HepG2 (cell line): ENCODE results near the gene GLIS2. TPM values are rescaled to one million over a fixed set of nuclear protein-coding genes. Genes with fewer than 3 reads are reported as not detected.
A peak's percentile ranks its signal among the peaks of the same experiment; 100 is the strongest.

Source experiments
- ATAC-seq: fragments of 200-7000 bp; cut with Tn5 transposase; 3 replicates; pipeline ENCODE4 v1.9.1; 2020; ENCODE audit warnings: mild to moderate bottlenecking, moderate library complexity
- BruUV-seq: library from RNA; stranded (reverse); fragments of 400-500 nt; replicated peaks from 2 replicates; lab custom pipeline; 2021; lab: Mats Ljungman, UMichigan
- CTCF ChIA-PET: fragments of 300-600 bp; formaldehyde crosslinking; extraction: SDS; loops from one replicate; lab custom pipeline; 2021; ENCODE audit warnings: low total read pairs, inconsistent platforms, low intra/inter-chr PET ratio; lab: Yijun Ruan, JAX
- POLR2A ChIA-PET: fragments of 350-600 bp; sonication (Branson Sonifier 250); formaldehyde crosslinking; loops from one replicate; lab custom pipeline; 2020; ENCODE audit warnings: antibody characterized with exemption, inconsistent platforms; lab: Yijun Ruan, JAX
- DNase-seq: peaks from one replicate; pipeline ENCODE4 v3.0.0-alpha.2; 2015; ENCODE audit warnings: low spot score
- FAIRE-seq: peaks from 3 replicates; lab custom pipeline; 2011; peaks lifted over from hg19 to GRCh38; lab: Jason Lieb, UNC
- H2AFZ ChIP-seq: one replicate; pipeline ENCODE4 v1.6.1; 2011; ENCODE audit warnings: low read length, inconsistent platforms
- H3K27ac ChIP-seq: fragments of 300-600 bp; 3 replicates; pipeline ENCODE4 v1.8.0; 2011; ENCODE audit warnings: mixed run types, mild to moderate bottlenecking, mixed read lengths, low read length, inconsistent platforms; ENCODE audit not compliant: insufficient read depth; ENCODE audit errors: extremely low read length
- H3K27me3 ChIP-seq, 2 experiments: fragments of 200-600 bp in 1 of 2; 2 replicates in 1 of 2; 3 replicates in 1 of 2; pipeline versions ENCODE4 v1.6.0 to v1.8.0; 2011; ENCODE audit warnings: low read length in 2 of 2, mild to moderate bottlenecking in 2 of 2, moderate library complexity in 2 of 2, inconsistent platforms in 1 of 2; ENCODE audit not compliant: insufficient read depth in 2 of 2, control insufficient read depth in 1 of 2
- H3K36me3 ChIP-seq, 2 experiments: fragments of 200-600 bp in 1 of 2; replicated peaks in 1 of 2; 2 replicates in 1 of 2; 3 replicates in 1 of 2; pipeline versions ENCODE4 v1.5.1 to v1.8.0; 2011; ENCODE audit warnings: low read length in 2 of 2, inconsistent platforms in 1 of 2; ENCODE audit not compliant: insufficient read depth in 2 of 2, control insufficient read depth in 1 of 2
- H3K4me1 ChIP-seq: 2 replicates; pipeline ENCODE4 v1.5.1; 2012; ENCODE audit warnings: low read length, inconsistent platforms; ENCODE audit not compliant: insufficient read depth
- H3K4me2 ChIP-seq: 2 replicates; pipeline ENCODE4 v1.6.0; 2011; ENCODE audit warnings: low read depth, low read length, inconsistent platforms
- H3K4me3 ChIP-seq, 3 experiments: fragments of 200-600 bp in 1 of 3; sonication (generic), shearing (Covaris generic) in 1 of 3; replicated peaks in 1 of 3; 2 replicates each; pipeline ENCODE4 v1.5.1; 2011 to 2016; ENCODE audit warnings: low read length in 3 of 3, inconsistent platforms in 2 of 3, low read depth in 2 of 3, mild to moderate bottlenecking in 2 of 3, control low read depth in 1 of 3, mixed read lengths in 1 of 3; ENCODE audit not compliant: insufficient read depth in 1 of 3
- H3K79me2 ChIP-seq: one replicate; pipeline ENCODE4 v1.6.1; 2011; ENCODE audit warnings: low read length, inconsistent platforms; ENCODE audit not compliant: insufficient read depth
- H3K9ac ChIP-seq: 2 replicates; pipeline ENCODE4 v1.6.0; 2011; ENCODE audit warnings: mild to moderate bottlenecking, low read depth, low read length, inconsistent platforms; ENCODE audit not compliant: insufficient read depth
- H3K9me3 ChIP-seq: 2 replicates; pipeline ENCODE4 v1.5.1; 2012; ENCODE audit warnings: mild to moderate bottlenecking, low read length
- H4K20me1 ChIP-seq: 2 replicates; pipeline ENCODE4 v1.6.0; 2011; ENCODE audit warnings: inconsistent platforms, mild to moderate bottlenecking, low read length, moderate library complexity; ENCODE audit not compliant: insufficient read depth
- ATF3 ChIP-seq: sonication (generic); formaldehyde crosslinking; IDR thresholded peaks from 2 replicates; pipeline ENCODE4 v1.4.0; 2020; ENCODE audit warnings: missing genetic modification reagents
- CEBPB ChIP-seq: IDR thresholded peaks from 2 replicates; pipeline ENCODE4 v1.6.1; 2011; ENCODE audit warnings: low read depth, low read length, improper control_type of control experiment, borderline replicate concordance
- EZH2 ChIP-seq: conservative IDR thresholded peaks from 2 replicates; pipeline ENCODE4 v1.6.1; 2012; ENCODE audit warnings: mild to moderate bottlenecking, low read depth, low read length, moderate library complexity
- FOSL2 ChIP-seq: sonication (generic); formaldehyde crosslinking; IDR thresholded peaks from 2 replicates; pipeline ENCODE4 v1.4.0; 2020; ENCODE audit warnings: missing genetic modification reagents
- GFI1 ChIP-seq: sonication (generic); formaldehyde crosslinking; IDR thresholded peaks from 2 replicates; pipeline ENCODE4 v1.5.0; 2020; ENCODE audit warnings: missing genetic modification reagents, mild to moderate bottlenecking, borderline replicate concordance
- HHEX ChIP-seq: IDR thresholded peaks from 2 replicates; pipeline ENCODE4 v1.6.1; 2016; ENCODE audit warnings: control low read depth
- HNF4G ChIP-seq, 2 experiments: sonication (generic) in 1 of 2; formaldehyde crosslinking in 1 of 2; IDR thresholded peaks; 2 replicates each; pipeline versions ENCODE4 v1.4.0 to v1.6.1; 2011 to 2020; ENCODE audit warnings: borderline replicate concordance in 2 of 2, low read depth in 2 of 2, mild to moderate bottlenecking in 2 of 2, low read length in 1 of 2, missing genetic modification reagents in 1 of 2, moderate library complexity in 1 of 2
- JARID2 ChIP-seq: sonication (generic); formaldehyde crosslinking; IDR thresholded peaks from 2 replicates; pipeline ENCODE4 v1.8.1; 2023; ENCODE audit warnings: missing genetic modification reagents, inconsistent platforms; ENCODE audit not compliant: insufficient replicate concordance
- MIXL1 ChIP-seq: IDR thresholded peaks from 2 replicates; pipeline ENCODE4 v1.6.1; 2016
- NCOA2 ChIP-seq: sonication (generic); formaldehyde crosslinking; IDR thresholded peaks from 2 replicates; pipeline ENCODE4 v1.8.0; 2022; ENCODE audit warnings: inconsistent platforms
- NFE2L1 ChIP-seq: sonication (generic); formaldehyde crosslinking; IDR thresholded peaks from 2 replicates; pipeline ENCODE4 v1.4.0; 2020; ENCODE audit warnings: missing genetic modification reagents, mild to moderate bottlenecking, borderline replicate concordance
- NPAS2 ChIP-seq: sonication (generic); formaldehyde crosslinking; IDR thresholded peaks from 2 replicates; pipeline ENCODE4 v1.8.0; 2022; ENCODE audit warnings: mild to moderate bottlenecking, missing genetic modification reagents, borderline replicate concordance
- NRL ChIP-seq: sonication (generic); formaldehyde crosslinking; IDR thresholded peaks from 2 replicates; pipeline ENCODE4 v1.5.0; 2020; ENCODE audit warnings: missing genetic modification reagents, mild to moderate bottlenecking, moderate library complexity, borderline replicate concordance
- PBX3 ChIP-seq: sonication (generic); formaldehyde crosslinking; IDR thresholded peaks from 2 replicates; pipeline ENCODE4 v1.8.1; 2023; ENCODE audit warnings: missing genetic modification reagents, inconsistent platforms, borderline replicate concordance
- POLR2A ChIP-seq, 2 experiments: IDR thresholded peaks; 2 replicates each; pipeline ENCODE4 v1.6.1; 2011; ENCODE audit warnings: low read depth in 2 of 2, low read length in 2 of 2, mild to moderate bottlenecking in 1 of 2, moderate library complexity in 1 of 2; ENCODE audit not compliant: insufficient read depth in 1 of 2
- SIX1 ChIP-seq: sonication (generic); formaldehyde crosslinking; IDR thresholded peaks from 2 replicates; pipeline ENCODE4 v1.4.0; 2020; ENCODE audit warnings: missing genetic modification reagents, borderline replicate concordance
- ZBTB42 ChIP-seq: sonication (generic); formaldehyde crosslinking; IDR thresholded peaks from 2 replicates; pipeline ENCODE4 v1.5.0; 2020; ENCODE audit warnings: mild to moderate bottlenecking, missing genetic modification reagents
- ZBTB7B ChIP-seq: sonication (generic); formaldehyde crosslinking; IDR thresholded peaks from 2 replicates; pipeline ENCODE4 v1.4.0; 2020; ENCODE audit warnings: missing genetic modification reagents
- ZNF207 ChIP-seq: fragments of 450-650 bp; IDR thresholded peaks from 2 replicates; pipeline ENCODE4 v1.6.1; 2016; ENCODE audit warnings: antibody characterized with exemption, borderline replicate concordance
- ZNF3 ChIP-seq: IDR thresholded peaks from 2 replicates; pipeline ENCODE4 v1.7.0; 2017; ENCODE audit warnings: inconsistent platforms
- ZNF432 ChIP-seq: sonication (generic); formaldehyde crosslinking; IDR thresholded peaks from 2 replicates; pipeline ENCODE4 v1.5.0; 2020; ENCODE audit warnings: missing genetic modification reagents, mild to moderate bottlenecking, borderline replicate concordance
- ZNF629 ChIP-seq: sonication (generic); formaldehyde crosslinking; conservative IDR thresholded peaks from 2 replicates; pipeline ENCODE4 v1.5.0; 2020; ENCODE audit warnings: missing genetic modification reagents
- ZNF768 ChIP-seq: sonication (generic); formaldehyde crosslinking; IDR thresholded peaks from 2 replicates; pipeline ENCODE4 v1.4.0; 2020; ENCODE audit warnings: missing genetic modification reagents
- ZNF839 ChIP-seq: sonication (generic); formaldehyde crosslinking; IDR thresholded peaks from 2 replicates; pipeline ENCODE4 v1.4.0; 2020; ENCODE audit warnings: missing genetic modification reagents, mild to moderate bottlenecking, borderline replicate concordance
- ZZZ3 ChIP-seq: sonication (generic); formaldehyde crosslinking; IDR thresholded peaks from 2 replicates; pipeline ENCODE4 v1.4.0; 2020; ENCODE audit warnings: missing genetic modification reagents, mild to moderate bottlenecking, borderline replicate concordance
- WGBS: methylation state at CpG from one replicate; pipeline ENCODE4 v1.1.6; 2017; ENCODE audit warnings: low lambda C conversion rate; 5-methylcytosine and 5-hydroxymethylcytosine counted together
- in situ Hi-C: cut with HindIII; loops from 2 replicates; pipeline ENCODE4 v1.10.0; 2017; ENCODE audit warnings: low pct_unique_long_range_greater_than_20kb; ENCODE audit not compliant: extremely low pct_ligation_motif_present
- intact Hi-C: fragments of 100-400 bp; cut with micrococcal nuclease; formaldehyde crosslinking; loops from one replicate; pipeline ENCODE4 v1.10.0; 2022; ENCODE audit not compliant: unreplicated experiment
- polyA plus RNA-seq, 8 experiments: library from polyadenylated mRNA; depleted of rRNA in 3 of 8; stranded (reverse) in 7 of 8; unstranded in 1 of 8; fragments of >200 nt; fragmentation: Illumina TruSeq in 4 of 8; extraction: Trizol in 4 of 8; gene quantifications; 2 replicates each; pipeline versions ENCODE4 v1.2.1 to v1.2.3, GENCODE V29; 2011 to 2016; ENCODE audit warnings: low read depth in 4 of 8, missing spikeins in 1 of 8, mixed read lengths in 1 of 8; ENCODE audit not compliant: insufficient read depth in 1 of 8
- total RNA-seq, 5 experiments: library from RNA; depleted of rRNA; stranded (reverse); fragments of >200 nt; fragmentation: Illumina TruSeq; extraction: Trizol; gene quantifications; 2 replicates each; pipeline ENCODE4 v1.2.3, GENCODE V29; 2016; ENCODE audit warnings: low read depth in 1 of 5

GLIS2 gene
- total and polyA plus RNA-seq, 2 of the 13 experiments (the other 11 are each of a cell fraction or from before 2014, with no cell fraction given) = 0.28 to 0.29 TPM

DNA sequence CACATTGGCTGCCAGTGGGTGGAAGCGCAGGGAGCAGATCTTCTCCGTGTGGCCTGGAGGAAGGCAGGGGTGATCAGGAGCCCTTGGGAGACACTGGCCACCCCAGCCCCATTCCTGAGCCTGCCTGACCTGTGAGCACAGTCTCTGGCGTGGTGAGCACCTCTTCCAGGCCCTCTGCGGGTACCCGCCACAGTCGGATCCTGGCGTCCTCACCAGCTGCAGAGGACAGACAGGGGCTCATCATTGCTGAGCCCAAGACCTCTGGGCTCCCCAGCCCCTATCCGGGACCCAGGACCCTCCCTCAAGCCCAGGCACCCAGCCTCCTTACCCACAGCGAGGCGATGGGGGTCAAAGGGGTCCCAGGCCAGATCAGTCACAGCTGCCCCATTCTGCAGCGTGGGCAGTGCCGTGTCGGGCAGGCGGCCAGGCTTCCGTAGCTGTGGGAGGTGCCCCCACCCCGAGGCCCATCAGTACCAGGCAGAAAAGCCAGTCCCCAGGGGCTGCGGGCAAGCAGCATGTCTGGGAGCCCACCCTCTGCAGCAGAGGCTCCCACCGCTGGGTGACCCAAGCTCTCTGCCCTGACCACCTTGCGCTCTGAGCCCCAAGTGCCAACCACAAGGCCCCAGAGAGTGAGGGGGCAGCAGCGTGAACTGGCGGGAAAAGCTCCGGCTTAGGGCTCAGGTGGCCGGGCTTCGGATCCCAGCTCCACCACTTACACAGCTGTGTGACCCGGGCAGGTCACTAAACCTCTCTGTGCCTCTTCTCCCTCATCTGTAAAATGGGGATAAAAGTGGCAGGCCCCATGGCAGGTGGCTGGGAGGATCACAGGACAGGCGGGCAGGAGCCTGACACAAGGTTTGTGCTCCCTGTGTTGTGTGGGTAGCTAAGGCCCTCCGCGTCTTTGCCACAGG is 45.4 kb downstream of the GLIS2 start:
- ChIA-PET POLR2A (interaction anchor here (1.5 to 2.4 kb wide), 3 partner anchors 10 to 11 kb away, joined by 5 to 10 read pairs (median 9); partner anchors contain the start of genes PAM16 and VASN), CTCF (interaction anchor here (4.9 kb wide), 1 partner anchor 42 kb away, joined by 92 read pairs; no protein-coding TSS in a partner anchor)
- Histone ChIP-seq H3K4me1 (peaks cover 17% of the 10 kb centered on the region), H4K20me1 (no peaks in the 10 kb centered on the region), H2AFZ (no peak overlapping the region), H3K27me3 (no peaks in the 10 kb centered on the region), H3K27ac (no peak overlapping the region), H3K79me2 (no peaks in the 10 kb centered on the region), H3K4me2 (no peak overlapping the region), H3K36me3 (peaks cover 0 to 1% of the 10 kb centered on the region in 2 experiments; a peak in 1 of 5 replicates), H3K4me3 (no peak overlapping the region), H3K9me3 (no peaks in the 10 kb centered on the region), H3K9ac (no peak overlapping the region)
- WGBS = 99% methylated on average over 10 of the region's 28 CpGs
- intact Hi-C loops (no loop called here), in situ Hi-C loops (no loop called here)
- BruUV-seq = no TSS peak
- DNase-seq (no peak), ATAC-seq (no peak; the same call in 2 of the 3 replicates), FAIRE-seq (no peak)
- TF ChIP-seq ZZZ3 (CRISPR knock-in tag) (no peak), ZNF629 (CRISPR knock-in tag) (peak; percentile 46; the same call in 1 of the 2 replicates), ATF3 (CRISPR knock-in tag) (no peak), CEBPB (no peak), FOSL2 (CRISPR knock-in tag) (no peak), GFI1 (CRISPR knock-in tag) (no peak), ZNF839 (CRISPR knock-in tag) (no peak), ZNF432 (no peak), NPAS2 (CRISPR knock-in tag) (no peak), ZNF3 (no peak), NCOA2 (CRISPR knock-in tag) (no peak), ZBTB42 (CRISPR knock-in tag) (no peak), HHEX (no peak), MIXL1 (CRISPR knock-in tag) (no peak), POLR2A (IDR thresholded peaks at IDR 0.05; ENCODE audit: insufficient read depth in 1 of 2, low read depth in 2 of 2, low read length in 2 of 2) (no peak), NFE2L1 (0 out of 2 replicates have a peak, but pooled peaks have one; percentile 46), JARID2 (CRISPR knock-in tag) (no peak), HNF4G (IDR thresholded peaks at IDR 0.05; ENCODE audit: borderline replicate concordance, low read depth, low read length) (no peak), HNF4G (CRISPR knock-in tag; IDR thresholded peaks at IDR 0.05; ENCODE audit: borderline replicate concordance, low read depth) (no peak), NRL (CRISPR knock-in tag) (no peak), ZNF768 (CRISPR knock-in tag) (peak; percentile 97), EZH2 (no peak), ZNF207 (no peak), PBX3 (no peak), ZBTB7B (CRISPR knock-in tag) (no peak), SIX1 (CRISPR knock-in tag) (no peak)
